Measurements from ENCODE around the gene EVI5L. TPM values are rescaled to one million over a fixed set of nuclear protein-coding genes. Genes with fewer than 3 reads are reported as not detected.
A peak's percentile ranks its signal among the peaks of the same experiment; 100 is the strongest.

Gene EVI5L
- total and polyA plus RNA-seq, 5 donors from 2014 or later: 1.9 to 10.2 (median 2.2) TPM

- ATAC-seq (ENCODE audit: low read depth in 2 of 2) (no peak), DNase-seq (no peak)
- H3K9me3 Mint-ChIP-seq: peaks cover 0 to 6% (median 0%) of the 10 kb centered on the region in 7 donors
- Histone ChIP-seq H3K4me1 (ENCODE audit: control insufficient read depth, insufficient read depth, low read length, poor library complexity, severe bottlenecking) (peaks cover 16% of the 10 kb centered on the region), H3K36me3 (ENCODE audit: control insufficient read depth, insufficient read depth, low read length) (no peaks in the 10 kb centered on the region), H3K9me3 (ENCODE audit: control insufficient read depth in 2 of 2, low read length in 2 of 2) (no peaks in the 10 kb centered on the region), H3K27ac (ENCODE audit: insufficient read depth, low read length, poor library complexity, severe bottlenecking) (no peak overlapping the region), H3K27me3 (ENCODE audit: control insufficient read depth, insufficient read depth, low read length) (no peaks in the 10 kb centered on the region), H3K4me3 (ENCODE audit: low read depth, low read length) (no peak overlapping the region)
- no peak overlapping the region for H3K27ac Mint-ChIP-seq
- no peak overlapping the region for H3K4me3 Mint-ChIP-seq
- peaks cover 9% of the 10 kb centered on the region for H3K27me3 Mint-ChIP-seq
- H3K36me3 Mint-ChIP-seq: peaks cover under 1% of the 10 kb centered on the region
- peaks cover 3 to 20% (median 10%) of the 10 kb centered on the region in 4 donors for H3K4me1 Mint-ChIP-seq
Observed at GRCh38 chr19:7899751-7900378, 69.8 kb downstream of the EVI5L start.

DNA sequence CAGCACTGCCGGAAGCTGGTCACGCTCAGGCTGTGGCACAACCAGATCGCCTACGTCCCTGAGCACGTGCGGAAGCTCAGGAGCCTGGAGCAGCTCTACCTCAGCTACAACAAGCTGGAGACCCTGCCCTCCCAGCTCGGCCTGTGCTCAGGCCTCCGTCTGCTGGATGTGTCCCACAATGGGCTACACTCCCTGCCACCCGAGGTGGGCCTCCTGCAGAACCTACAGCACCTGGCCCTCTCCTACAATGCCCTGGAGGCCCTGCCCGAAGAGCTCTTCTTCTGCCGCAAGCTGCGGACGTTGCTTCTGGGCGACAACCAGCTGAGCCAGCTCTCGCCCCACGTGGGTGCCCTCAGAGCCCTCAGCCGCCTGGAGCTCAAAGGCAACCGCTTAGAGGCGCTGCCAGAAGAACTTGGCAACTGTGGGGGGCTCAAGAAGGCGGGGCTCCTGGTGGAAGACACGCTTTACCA is 70.4 kb downstream of the EVI5L start:
- no peak for ATAC-seq (ENCODE audit: low read depth in 2 of 2)
- Histone ChIP-seq H3K36me3 (ENCODE audit: control insufficient read depth, insufficient read depth, low read length) (no peaks in the 10 kb centered on the region), H3K27ac (ENCODE audit: insufficient read depth, low read length, poor library complexity, severe bottlenecking) (no peak overlapping the region), H3K4me3 (ENCODE audit: low read depth, low read length) (no peak overlapping the region), H3K9me3 (ENCODE audit: control insufficient read depth in 2 of 2, low read length in 2 of 2) (no peaks in the 10 kb centered on the region), H3K4me1 (ENCODE audit: control insufficient read depth, insufficient read depth, low read length, poor library complexity, severe bottlenecking) (peaks cover 22% of the 10 kb centered on the region), H3K27me3 (ENCODE audit: control insufficient read depth, insufficient read depth, low read length) (no peaks in the 10 kb centered on the region)
- DNase-seq: no peak
- Mint-ChIP-seq H3K27ac (no peak overlapping the region), H3K4me3 (peak overlapping the region in 1 of 4 donors; percentile 76), H3K4me1 (peaks cover 5 to 26% (median 13%) of the 10 kb centered on the region in 4 donors), H3K9me3 (peaks cover 0 to 9% (median 0%) of the 10 kb centered on the region in 7 donors), H3K27me3 (peaks cover 9% of the 10 kb centered on the region), H3K36me3 (peaks cover 3% of the 10 kb centered on the region)

GRCh38 chr19:7900931-7901330 is 70.9 kb downstream of the EVI5L start:
- H3K27ac ChIP-seq (ENCODE audit: insufficient read depth, low read length, poor library complexity, severe bottlenecking): no peak overlapping the region
- DNase-seq (no peak), ATAC-seq (ENCODE audit: low read depth in 2 of 2) (no peak)
- H3K9me3 ChIP-seq (ENCODE audit: control insufficient read depth in 2 of 2, low read length in 2 of 2): no peaks in the 10 kb centered on the region
- H3K27me3 Mint-ChIP-seq: peaks cover 9% of the 10 kb centered on the region
- peak overlapping the region in 1 of 3 donors; percentile 32 for H3K27ac Mint-ChIP-seq
- H3K27me3 ChIP-seq (ENCODE audit: control insufficient read depth, insufficient read depth, low read length): no peaks in the 10 kb centered on the region
- peaks cover 6% of the 10 kb centered on the region for H3K36me3 Mint-ChIP-seq
- no peak overlapping the region for H3K4me3 ChIP-seq (ENCODE audit: low read depth, low read length)
- H3K9me3 Mint-ChIP-seq: peaks cover 0 to 9% (median 0%) of the 10 kb centered on the region in 7 donors
- peaks cover 27% of the 10 kb centered on the region for H3K4me1 ChIP-seq (ENCODE audit: control insufficient read depth, insufficient read depth, low read length, poor library complexity, severe bottlenecking)
- H3K36me3 ChIP-seq (ENCODE audit: control insufficient read depth, insufficient read depth, low read length): no peaks in the 10 kb centered on the region
- peaks cover 5 to 31% (median 16%) of the 10 kb centered on the region in 4 donors for H3K4me1 Mint-ChIP-seq
- H3K4me3 Mint-ChIP-seq: peak overlapping the region in 1 of 4 donors; percentile 76

GRCh38 chr19:7901337-7901736 is 71.3 kb downstream of the EVI5L start:
- Mint-ChIP-seq H3K4me3 (no peak overlapping the region), H3K4me1 (peaks cover 5 to 35% (median 16%) of the 10 kb centered on the region in 4 donors), H3K27ac (peak overlapping the region in 1 of 3 donors; percentile 32), H3K36me3 (peaks cover 6% of the 10 kb centered on the region), H3K9me3 (peaks cover 0 to 9% (median 0%) of the 10 kb centered on the region in 7 donors), H3K27me3 (peaks cover 9% of the 10 kb centered on the region)
- ATAC-seq (ENCODE audit: low read depth in 2 of 2) (no peak), DNase-seq (no peak)
- no peaks in the 10 kb centered on the region for H3K9me3 ChIP-seq (ENCODE audit: control insufficient read depth in 2 of 2, low read length in 2 of 2)
- H3K27me3 ChIP-seq (ENCODE audit: control insufficient read depth, insufficient read depth, low read length): no peaks in the 10 kb centered on the region
- no peak overlapping the region for H3K4me3 ChIP-seq (ENCODE audit: low read depth, low read length)
- no peak overlapping the region for H3K27ac ChIP-seq (ENCODE audit: insufficient read depth, low read length, poor library complexity, severe bottlenecking)
- H3K36me3 ChIP-seq (ENCODE audit: control insufficient read depth, insufficient read depth, low read length): no peaks in the 10 kb centered on the region
- peaks cover 31% of the 10 kb centered on the region for H3K4me1 ChIP-seq (ENCODE audit: control insufficient read depth, insufficient read depth, low read length, poor library complexity, severe bottlenecking)

DNA sequence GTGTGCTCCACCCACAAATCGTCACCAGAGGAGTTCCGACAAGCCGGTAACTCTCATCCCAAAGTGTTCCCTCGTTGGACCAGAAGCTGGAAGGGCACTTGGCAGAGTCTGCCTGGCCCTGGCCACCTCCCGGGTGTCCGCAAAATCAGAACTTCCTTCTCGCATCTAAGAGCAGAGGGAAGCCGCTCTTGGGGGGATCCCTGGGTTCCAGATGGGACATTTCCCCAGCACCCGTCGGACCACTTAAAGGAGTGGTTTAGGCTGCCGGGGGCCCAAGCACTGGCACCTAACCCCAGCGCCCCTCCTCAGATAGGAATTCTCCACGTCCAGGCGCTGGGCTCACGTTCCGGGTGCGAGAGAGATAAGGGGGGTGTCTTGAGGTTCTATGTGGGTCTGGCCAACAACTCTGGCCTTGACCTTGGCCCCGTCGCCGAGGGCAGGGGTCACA is 72.8 kb downstream of the EVI5L start:
- Histone ChIP-seq H3K4me3 (ENCODE audit: low read depth, low read length) (peak overlapping the region; percentile 77), H3K27me3 (ENCODE audit: control insufficient read depth, insufficient read depth, low read length) (no peaks in the 10 kb centered on the region), H3K4me1 (ENCODE audit: control insufficient read depth, insufficient read depth, low read length, poor library complexity, severe bottlenecking) (peaks cover 38% of the 10 kb centered on the region), H3K36me3 (ENCODE audit: control insufficient read depth, insufficient read depth, low read length) (no peaks in the 10 kb centered on the region), H3K27ac (ENCODE audit: insufficient read depth, low read length, poor library complexity, severe bottlenecking) (peak overlapping the region; percentile 85), H3K9me3 (ENCODE audit: control insufficient read depth in 2 of 2, low read length in 2 of 2) (no peaks in the 10 kb centered on the region)
- DNase-seq (no peak), ATAC-seq (ENCODE audit: low read depth in 2 of 2) (no peak)
- peaks cover 0 to 9% (median 0%) of the 10 kb centered on the region in 7 donors for H3K9me3 Mint-ChIP-seq
- H3K36me3 Mint-ChIP-seq: peaks cover 6% of the 10 kb centered on the region
- H3K27me3 Mint-ChIP-seq: peaks cover 9% of the 10 kb centered on the region
- H3K4me3 Mint-ChIP-seq: peak overlapping the region; percentile 90 to 99 (median 94)
- peak overlapping the region; percentile 74 to 94 (median 88) for H3K27ac Mint-ChIP-seq
- peaks cover 5 to 44% (median 18%) of the 10 kb centered on the region in 4 donors for H3K4me1 Mint-ChIP-seq

GRCh38 chr19:7903244-7904073 is 73.4 kb downstream of the EVI5L start, which contains the start of gene MAP2K7:
Gene MAP2K7, plus strand, starts transcription at chr19:7903877. Its CDS starts 68 bp downstream, at chr19:7903945.
- H3K27ac Mint-ChIP-seq: peak within 1 kb of the TSS; percentile 94 to 96 (median 96)
- H3K9me3 ChIP-seq (ENCODE audit: control insufficient read depth in 2 of 2, low read length in 2 of 2): no peaks in the 10 kb centered on the region
- peaks cover 9% of the 10 kb centered on the region for H3K27me3 Mint-ChIP-seq
- H3K36me3 Mint-ChIP-seq: peaks cover 6% of the 10 kb centered on the region
- peak within 1 kb of the TSS; percentile 77 for H3K4me3 ChIP-seq (ENCODE audit: low read depth, low read length)
- H3K4me1 ChIP-seq (ENCODE audit: control insufficient read depth, insufficient read depth, low read length, poor library complexity, severe bottlenecking): peaks cover 38% of the 10 kb centered on the region
- ATAC-seq (ENCODE audit: low read depth in 2 of 2): peak; percentile 83 to 88
- H3K27me3 ChIP-seq (ENCODE audit: control insufficient read depth, insufficient read depth, low read length): no peaks in the 10 kb centered on the region
- H3K27ac ChIP-seq (ENCODE audit: insufficient read depth, low read length, poor library complexity, severe bottlenecking): peak within 1 kb of the TSS; percentile 85
- H3K9me3 Mint-ChIP-seq: peaks cover 0 to 9% (median 0%) of the 10 kb centered on the region in 7 donors
- peaks cover 5 to 45% (median 18%) of the 10 kb centered on the region in 4 donors for H3K4me1 Mint-ChIP-seq
- H3K4me3 Mint-ChIP-seq: peak within 1 kb of the TSS; percentile 90 to 99 (median 94)
- peak; percentile 99 to 100 (median 100) for DNase-seq
- no peaks in the 10 kb centered on the region for H3K36me3 ChIP-seq (ENCODE audit: control insufficient read depth, insufficient read depth, low read length)
